GM18498 (cell line): ENCODE results near the gene R3HDM4.
"Not testable (repeated sequence)": the region's sequence is repeated elsewhere in the genome, so short reads cannot be mapped to it uniquely, and the experiment has no call there.

ENCODE experiments used
- ATAC-seq: cut with Tn5 transposase; IDR thresholded peaks from one replicate; pipeline ENCODE4 v1.9.1; 2021; ENCODE audit warnings: mild to moderate bottlenecking, moderate library complexity; ENCODE audit not compliant: unreplicated experiment

Gene R3HDM4

GRCh38 chr19:896999-897398 is 16.0 kb downstream of the R3HDM4 start:
- no peak for ATAC-seq

- no peak for ATAC-seq
These were observed 16.6 kb downstream of the R3HDM4 start for GRCh38 chr19:896434-896833.

DNA sequence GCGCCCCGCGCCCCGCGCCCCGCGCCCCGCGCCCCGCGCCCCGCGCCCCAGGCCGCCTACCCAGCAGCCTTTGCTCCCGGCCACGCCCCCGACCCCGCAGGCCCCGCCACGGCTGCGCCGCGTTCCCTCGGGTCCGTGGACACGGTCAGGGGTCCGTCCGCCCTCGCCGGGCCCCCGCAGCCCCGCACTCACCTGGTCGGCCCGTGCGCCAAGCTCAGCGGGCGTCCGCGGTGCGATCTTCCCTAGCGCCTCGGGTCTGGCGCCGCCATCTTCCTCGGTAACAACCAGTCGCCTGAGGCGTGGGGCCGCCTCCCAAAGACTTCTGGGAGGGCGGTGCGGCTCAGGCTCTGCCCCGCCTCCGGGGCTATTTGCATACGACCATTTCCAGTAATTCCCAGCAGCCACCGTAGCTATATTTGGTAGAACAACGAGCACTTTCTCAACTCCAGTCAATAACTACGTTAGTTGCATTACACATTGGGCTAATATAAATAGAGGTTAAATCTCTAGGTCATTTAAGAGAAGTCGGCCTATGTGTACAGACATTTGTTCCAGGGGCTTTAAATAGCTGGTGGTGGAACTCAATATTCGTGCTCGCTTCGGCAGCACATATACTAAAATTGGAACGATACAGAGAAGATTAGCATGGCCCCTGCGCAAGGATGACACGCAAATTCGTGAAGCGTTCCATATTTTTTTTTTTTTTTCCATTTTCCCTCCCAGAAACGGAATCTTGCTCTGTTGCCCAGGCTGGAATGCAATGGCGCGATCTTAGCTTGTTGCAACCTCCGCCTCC is 19.9 kb downstream of the R3HDM4 start, which contains the start of the genes MED16 and RNU6-9:
Gene MED16, minus strand, starts transcription at position 294 of the 796 bp plus-strand sequence. CDS start 2,056 bp downstream, outside the sequence.
Gene RNU6-9, plus strand, starts transcription at position 591 of the 796 bp plus-strand sequence.
- peak; percentile 87 for ATAC-seq

DNA sequence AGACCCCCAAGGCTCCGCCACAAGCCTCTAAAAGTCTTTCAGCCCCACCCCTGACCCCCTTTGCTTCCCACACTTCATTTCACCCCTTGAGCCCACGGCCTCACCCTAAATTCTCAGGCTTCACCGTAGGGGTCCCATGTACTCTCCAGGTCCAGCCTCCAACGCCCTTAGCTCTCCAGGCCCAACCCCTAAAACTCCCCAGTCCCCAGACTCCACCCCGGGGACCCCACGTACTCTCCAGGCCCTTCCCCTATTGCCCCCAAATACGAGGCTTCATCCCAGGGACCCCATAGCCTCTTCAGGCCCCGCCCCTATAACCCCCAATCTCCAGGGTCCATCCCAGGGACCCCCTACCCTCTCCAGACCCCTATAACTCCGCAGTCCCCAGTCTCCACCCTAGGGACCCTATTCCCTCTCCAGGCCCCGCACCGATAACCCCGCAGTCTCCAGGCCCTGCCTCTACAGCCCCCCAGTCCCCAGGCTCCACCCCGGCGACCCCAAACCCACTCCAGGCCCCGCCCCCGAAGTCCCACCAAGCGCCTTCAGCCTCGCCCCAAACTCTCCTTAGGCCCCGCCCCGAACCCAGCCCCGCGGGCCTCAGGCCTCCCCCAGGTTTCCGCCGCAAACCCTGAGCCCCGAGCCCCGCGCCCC is 20.7 kb downstream of the R3HDM4 start:
- ATAC-seq = no peak

- not testable (repeated sequence) for ATAC-seq
These were observed 21.4 kb downstream of the R3HDM4 start for GRCh38 chr19:891421-892200.

DNA sequence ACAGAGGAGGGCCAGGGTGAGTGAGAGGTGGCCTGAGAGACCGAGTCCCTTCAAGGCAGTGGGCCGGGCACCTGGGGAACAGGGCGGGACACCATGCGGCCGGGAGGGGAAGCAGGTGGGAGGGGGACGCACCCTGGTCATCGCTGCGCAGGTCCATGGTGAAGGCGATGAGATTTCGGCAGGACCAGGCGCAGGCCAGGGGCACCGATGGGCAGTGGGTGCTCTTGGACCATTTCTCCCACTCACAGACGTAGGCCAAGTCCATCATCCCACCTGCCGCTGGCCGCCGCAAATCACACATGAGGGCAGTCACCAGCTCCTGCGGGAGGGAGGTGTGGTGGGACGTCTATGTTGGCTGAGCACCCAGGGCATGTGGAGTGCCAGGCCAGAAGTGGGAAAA is 22.2 kb downstream of the R3HDM4 start:
- ATAC-seq = no peak

DNA sequence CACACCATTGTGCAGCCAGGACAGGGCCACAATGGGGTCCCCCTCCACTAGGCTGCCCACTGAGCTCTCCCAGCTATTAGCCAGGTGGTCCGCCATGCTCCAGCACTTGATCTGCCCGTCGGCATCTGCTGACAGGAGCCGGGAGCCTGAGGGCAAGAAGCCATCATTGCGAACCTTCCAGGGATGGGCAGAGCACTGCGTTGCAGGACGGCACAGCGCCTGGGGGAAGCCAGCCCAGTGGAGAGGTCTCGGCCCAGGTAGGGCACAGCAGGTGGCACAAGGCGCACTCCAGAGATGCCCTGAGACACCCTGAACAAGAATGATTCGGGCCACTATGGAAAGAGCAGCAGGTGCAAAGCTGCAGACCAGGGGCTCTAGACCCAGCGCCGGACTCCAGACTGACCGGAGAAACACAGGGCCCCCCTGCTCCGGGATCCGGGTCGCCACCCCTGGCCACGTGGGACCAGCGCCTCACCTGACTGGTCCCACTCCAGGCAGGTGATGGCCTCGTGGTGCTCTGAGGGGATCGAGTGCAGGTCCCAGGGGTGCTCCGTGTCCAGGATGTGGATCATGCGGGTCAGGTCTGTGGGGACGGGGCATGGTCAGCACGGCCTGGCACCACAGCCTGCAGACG is 23.2 kb downstream of the R3HDM4 start:
- no peak for ATAC-seq

DNA sequence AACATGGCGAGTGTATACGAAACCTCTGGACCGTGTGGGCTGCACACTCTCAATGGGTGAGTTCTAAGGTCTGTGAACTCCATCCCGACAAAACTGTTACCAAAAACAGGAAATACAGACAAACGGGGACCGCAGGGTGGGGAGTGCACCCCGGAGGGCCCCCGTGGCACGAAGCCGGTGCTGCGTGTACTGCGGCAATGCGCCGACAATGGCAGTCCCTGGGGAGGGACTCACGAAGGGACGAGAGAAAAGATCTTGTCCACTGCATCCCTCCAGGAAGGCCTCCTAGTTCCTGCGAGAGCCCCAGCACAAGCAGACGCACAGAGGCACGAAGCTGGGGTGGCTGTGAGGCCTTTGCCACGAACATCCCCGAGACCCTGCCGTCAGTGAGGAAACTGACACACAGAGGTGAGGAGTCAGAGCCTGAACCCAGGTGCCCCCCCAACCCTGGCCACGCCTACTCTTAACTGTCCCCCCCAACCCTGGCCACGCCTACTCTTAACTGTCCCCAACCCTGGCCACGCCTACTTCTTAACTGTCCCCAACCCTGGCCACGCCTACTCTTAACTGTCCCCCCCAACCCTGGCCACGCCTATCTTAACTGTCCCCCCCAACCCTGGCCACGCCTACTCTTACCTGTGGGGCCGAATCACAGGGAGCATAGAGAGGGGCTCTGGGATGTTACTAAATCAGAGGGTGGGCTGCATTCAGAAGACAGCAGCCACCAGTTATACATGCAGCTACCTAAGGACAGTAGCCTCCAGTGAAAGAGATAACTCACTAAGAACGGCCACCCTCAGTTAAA is 24.2 kb downstream of the R3HDM4 start:
- ATAC-seq = no peak

- no peak for ATAC-seq
These were observed 25.4 kb downstream of the R3HDM4 start for GRCh38 chr19:887599-887998.

GRCh38 chr19:887072-887471 is 25.9 kb downstream of the R3HDM4 start:
- no peak for ATAC-seq

- ATAC-seq = no peak
These were observed 27.3 kb downstream of the R3HDM4 start for GRCh38 chr19:885536-886224.

DNA sequence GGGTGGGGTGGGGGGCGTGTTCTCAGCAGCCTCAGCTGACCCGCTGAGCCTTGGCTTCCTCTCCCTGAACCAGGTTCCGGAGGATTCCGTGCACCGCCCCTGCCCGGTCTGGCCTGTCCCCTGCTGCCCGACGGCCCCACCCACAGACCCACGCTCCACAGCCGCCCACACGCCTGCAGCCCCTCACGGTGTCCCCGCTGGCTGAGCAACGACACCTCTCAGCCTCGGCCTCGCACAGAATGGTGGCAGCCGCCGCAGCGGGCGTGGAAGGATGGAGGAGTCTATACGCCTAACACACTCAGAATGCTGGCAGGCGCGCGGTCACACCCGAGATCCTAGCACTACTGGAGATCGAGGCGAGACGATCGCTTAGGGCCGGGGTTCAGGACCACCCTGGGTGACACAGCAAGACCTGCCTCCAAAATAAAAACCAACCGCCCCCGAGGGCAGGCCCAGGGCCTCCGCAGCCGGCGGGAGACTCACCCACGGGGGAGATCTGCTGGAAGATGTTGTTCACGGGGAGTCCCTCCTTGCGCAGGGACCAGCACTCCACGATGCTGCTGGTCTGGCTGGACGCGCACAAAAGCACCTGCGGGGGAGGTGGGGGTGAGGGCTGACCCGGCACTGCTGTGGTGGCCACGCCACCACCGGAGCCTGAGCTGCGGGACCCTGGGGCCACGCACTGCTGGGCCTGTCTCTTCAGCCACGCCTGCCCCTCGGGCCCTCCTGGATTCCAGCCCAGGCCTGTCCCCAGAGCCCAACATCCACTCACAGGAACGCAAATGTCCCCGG is 28.4 kb downstream of the R3HDM4 start:
- ATAC-seq = no peak

DNA sequence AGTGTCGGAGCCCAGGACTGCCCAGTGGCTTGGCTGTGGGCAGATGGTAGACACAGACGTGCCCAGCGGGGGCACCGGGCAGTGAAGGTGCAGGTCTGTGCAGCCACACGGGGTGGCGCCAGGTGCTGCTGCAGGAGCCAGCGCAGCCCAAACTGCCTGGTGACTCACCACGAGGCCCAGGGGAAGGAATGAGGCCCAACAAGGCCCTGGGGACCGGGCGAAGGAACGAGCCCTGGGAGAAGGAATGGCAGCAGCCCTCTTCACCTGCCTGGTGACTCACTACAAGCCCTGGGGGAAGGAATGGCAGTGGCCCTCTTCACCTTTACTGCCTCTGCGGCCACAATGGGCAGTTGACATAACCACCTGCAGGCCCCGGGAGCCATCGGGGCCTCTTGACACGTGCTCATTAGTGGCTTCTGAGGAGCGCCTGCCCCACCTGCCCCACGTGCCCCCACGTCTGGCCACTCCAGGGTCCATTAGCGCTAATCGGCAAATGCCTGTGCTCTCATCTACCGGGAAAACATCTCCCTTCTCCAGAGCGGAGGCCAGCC is 29.3 kb downstream of the R3HDM4 start:
- ATAC-seq = no peak

- no peak for ATAC-seq
These were observed 30.0 kb downstream of the R3HDM4 start for GRCh38 chr19:882871-883497.

- no peak for ATAC-seq
These were observed 31.5 kb downstream of the R3HDM4 start for GRCh38 chr19:881385-882071.

GRCh38 chr19:879711-880438 is 33.1 kb downstream of the R3HDM4 start:
- no peak for ATAC-seq
